Right lobe of liver (tissue), 6 donors: ENCODE measurements around the gene VEZF1. TPM values are rescaled to one million over a fixed set of nuclear protein-coding genes. Genes with fewer than 3 reads are reported as not detected.

Experiments
- ATAC-seq, 4 donors: fragments of 200-7000 bp; cut with Tn5 transposase; one replicate each; pipeline ENCODE4 v1.9.1; 2020; ENCODE audit warnings: mild to moderate bottlenecking in 4 of 4, moderate library complexity in 4 of 4
- DNase-seq, 3 donors: peaks; one replicate each; pipeline ENCODE4 v3.0.0-alpha.2; 2020
- H3K27ac ChIP-seq, 3 donors: fragments of 200-600 bp; one replicate each; pipeline ENCODE4 v1.8.0; 2022
- H3K27me3 ChIP-seq, 2 donors: fragments of 200-600 bp; one replicate each; pipeline ENCODE4 v1.8.0; 2022
- H3K36me3 ChIP-seq, 4 donors: fragments of 200-600 bp; sonication (generic) in 1 of 4; one replicate each; pipeline versions ENCODE4 v1.5.1 to v1.8.0; 2017 to 2022; ENCODE audit warnings: control low read depth in 1 of 4
- H3K4me1 ChIP-seq, 4 donors: fragments of 200-600 bp; sonication (generic) in 1 of 4; one replicate each; pipeline versions ENCODE4 v1.5.1 to v1.8.0; 2017 to 2022; ENCODE audit warnings: control low read depth in 1 of 4
- H3K4me3 ChIP-seq, 3 donors: fragments of 200-600 bp; one replicate each; pipeline ENCODE4 v1.8.0; 2022
- H3K9me3 ChIP-seq, 4 donors: fragments of 200-600 bp; sonication (generic) in 1 of 4; one replicate each; pipeline versions ENCODE4 v1.5.1 to v1.8.0; 2017 to 2022; ENCODE audit warnings: control low read depth in 1 of 4
- POLR2A ChIP-seq: fragments of 450-650 bp; IDR thresholded peaks from one replicate; pipeline ENCODE4 v1.6.1; 2017; ENCODE audit warnings: antibody characterized with exemption, mild to moderate bottlenecking
- WGBS: methylation state at CpG from one replicate; pipeline ENCODE4 v1.1.6; 2018; ENCODE audit warnings: low coverage, low lambda C conversion rate; ENCODE audit not compliant: insufficient coverage; ENCODE audit errors: missing lambda C conversion rate; 5-methylcytosine and 5-hydroxymethylcytosine counted together
- intact Hi-C, 2 donors: fragments of 100-400 bp; cut with DNase I; formaldehyde crosslinking; loops; one replicate each; pipeline versions ENCODE4 v1.11.2 to v1.14.1; 2022
- total RNA-seq, 6 experiments: library from RNA; depleted of rRNA in 2 of 6; stranded (reverse); fragments of >200 nt in 2 of 6; fragmentation: NEBNext Ultra II Directional in 3 of 6; extraction: Animal tissue kit (Norgen Biotek cat#: 25700) in 3 of 6; gene quantifications; one replicate each; pipeline versions ENCODE4 v1.1.0 to v1.2.4, GENCODE V29; 2016 to 2023
- TF ChIP-seq, protein P1 (sequence below), 4 donors: fragments of 200-600 bp in 3 of 4; fragments of 450-650 bp in 1 of 4; IDR thresholded peaks; one replicate each; pipeline versions ENCODE4 v1.5.1 to v1.8.0; 2016 to 2022; ENCODE audit warnings: antibody characterized with exemption in 4 of 4, mild to moderate bottlenecking in 2 of 4
- donor health status: DM: no; HTN: yes; CAD: no.
- donor health status: DM: no; HTN: no; CAD: no.
- donor health status: DM: no; HTN: no; CAD: no.
- donor health status: DM: no; HTN: yes; CAD: no.
- donor health status: DM: no; HTN: yes; CAD: no.

The VEZF1 gene
- total RNA-seq, 6 experiments from 2014 or later: 13.0 to 19.3 (median 14.6) TPM

DNA sequence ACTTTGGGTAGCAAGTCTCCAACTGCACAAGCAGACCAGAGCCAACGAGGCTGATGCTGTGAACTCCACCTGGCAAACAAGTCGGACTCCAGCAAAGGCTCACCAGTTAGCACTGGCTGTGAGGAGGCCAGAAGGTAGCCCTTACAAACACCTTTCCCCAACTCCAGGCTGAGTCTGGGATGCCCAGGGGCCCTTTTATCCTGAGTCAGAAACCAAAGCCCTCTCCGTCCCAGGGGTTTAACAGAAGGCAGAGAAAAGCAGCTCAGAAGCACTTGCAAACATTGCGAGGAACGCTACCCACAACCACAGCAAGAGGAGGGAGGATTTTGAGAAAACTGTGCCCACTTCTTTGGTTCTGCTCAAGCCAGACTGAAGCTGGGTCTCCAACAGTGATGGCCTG is 57.8 kb downstream of the VEZF1 start:
- no peaks in the 10 kb centered on the region for H3K36me3 ChIP-seq
- ATAC-seq (no peak), DNase-seq (no peak)
- no peak overlapping the region for H3K4me3 ChIP-seq
- intact Hi-C loops: no loop called here
- H3K27me3 ChIP-seq: no peaks in the 10 kb centered on the region
- WGBS: 91% methylated on average over 3 of the region's 5 CpGs
- H3K4me1 ChIP-seq: no peaks in the 10 kb centered on the region
- no peaks in the 10 kb centered on the region for H3K9me3 ChIP-seq
- H3K27ac ChIP-seq: no peak overlapping the region
- TF ChIP-seq POLR2A: no peak
- TF ChIP-seq, protein P1, sequence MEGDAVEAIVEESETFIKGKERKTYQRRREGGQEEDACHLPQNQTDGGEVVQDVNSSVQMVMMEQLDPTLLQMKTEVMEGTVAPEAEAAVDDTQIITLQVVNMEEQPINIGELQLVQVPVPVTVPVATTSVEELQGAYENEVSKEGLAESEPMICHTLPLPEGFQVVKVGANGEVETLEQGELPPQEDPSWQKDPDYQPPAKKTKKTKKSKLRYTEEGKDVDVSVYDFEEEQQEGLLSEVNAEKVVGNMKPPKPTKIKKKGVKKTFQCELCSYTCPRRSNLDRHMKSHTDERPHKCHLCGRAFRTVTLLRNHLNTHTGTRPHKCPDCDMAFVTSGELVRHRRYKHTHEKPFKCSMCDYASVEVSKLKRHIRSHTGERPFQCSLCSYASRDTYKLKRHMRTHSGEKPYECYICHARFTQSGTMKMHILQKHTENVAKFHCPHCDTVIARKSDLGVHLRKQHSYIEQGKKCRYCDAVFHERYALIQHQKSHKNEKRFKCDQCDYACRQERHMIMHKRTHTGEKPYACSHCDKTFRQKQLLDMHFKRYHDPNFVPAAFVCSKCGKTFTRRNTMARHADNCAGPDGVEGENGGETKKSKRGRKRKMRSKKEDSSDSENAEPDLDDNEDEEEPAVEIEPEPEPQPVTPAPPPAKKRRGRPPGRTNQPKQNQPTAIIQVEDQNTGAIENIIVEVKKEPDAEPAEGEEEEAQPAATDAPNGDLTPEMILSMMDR (IDR thresholded peaks at IDR 0.05): no peak

DNA sequence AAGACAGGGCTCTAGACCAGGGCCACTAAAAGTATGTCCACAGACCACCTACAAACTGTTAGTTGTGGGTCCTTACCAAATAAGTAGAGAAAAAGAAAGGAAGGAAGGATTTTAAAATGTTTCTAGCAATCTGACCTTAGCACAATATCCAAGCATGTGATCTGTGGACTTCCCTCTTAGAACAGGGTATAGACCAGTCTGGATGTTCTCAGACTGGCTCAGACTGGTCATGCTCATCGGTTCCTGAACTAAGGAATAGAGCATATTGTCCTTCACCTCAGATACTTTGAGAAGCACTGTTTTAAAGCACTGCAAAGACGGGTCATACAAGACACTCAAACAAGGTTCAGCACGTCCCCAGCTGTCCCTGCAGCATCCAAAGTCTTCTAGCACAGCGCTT is 58.7 kb downstream of the VEZF1 start:
- no peaks in the 10 kb centered on the region for H3K36me3 ChIP-seq
- H3K27me3 ChIP-seq: no peaks in the 10 kb centered on the region
- WGBS: 25% methylated on average over 2 of the region's 4 CpGs
- ATAC-seq: peak; percentile 32 to 62 (median 51)
- no peak for DNase-seq
- H3K4me3 ChIP-seq: no peak overlapping the region
- no peaks in the 10 kb centered on the region for H3K9me3 ChIP-seq
- intact Hi-C loops: no loop called here
- H3K4me1 ChIP-seq: no peaks in the 10 kb centered on the region
- H3K27ac ChIP-seq: no peak overlapping the region
- no peak for TF ChIP-seq POLR2A
- TF ChIP-seq, protein P1 (IDR thresholded peaks at IDR 0.05): no peak

DNA sequence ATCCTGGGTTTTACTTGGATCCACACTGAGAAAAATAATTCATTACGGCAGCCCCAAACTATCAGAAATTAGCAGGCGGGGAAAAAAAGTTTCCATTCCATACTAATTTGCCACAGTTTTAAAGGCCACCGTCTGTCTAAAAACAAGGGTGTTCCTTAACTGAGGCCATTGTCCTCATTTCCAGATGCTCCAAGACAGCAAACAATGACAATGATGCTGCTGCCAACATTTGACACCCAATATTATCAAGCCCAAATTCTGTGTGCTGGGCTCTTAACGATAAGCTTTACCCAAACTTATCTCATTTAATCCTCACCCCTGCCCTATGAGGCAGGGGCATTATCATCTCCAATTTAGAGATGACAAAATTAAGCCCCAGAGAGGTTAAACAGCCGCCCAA is 59.1 kb downstream of the VEZF1 start:
- no peaks in the 10 kb centered on the region for H3K36me3 ChIP-seq
- H3K4me1 ChIP-seq: no peaks in the 10 kb centered on the region
- ATAC-seq (no peak), DNase-seq (no peak)
- no peaks in the 10 kb centered on the region for H3K27me3 ChIP-seq
- intact Hi-C loops: no loop called here
- H3K27ac ChIP-seq: no peak overlapping the region
- TF ChIP-seq POLR2A: no peak
- TF ChIP-seq, protein P1 (IDR thresholded peaks at IDR 0.05): no peak
- H3K9me3 ChIP-seq: no peaks in the 10 kb centered on the region
- WGBS: 61% methylated on average over 5 of the region's 5 CpGs
- no peak overlapping the region for H3K4me3 ChIP-seq

DNA sequence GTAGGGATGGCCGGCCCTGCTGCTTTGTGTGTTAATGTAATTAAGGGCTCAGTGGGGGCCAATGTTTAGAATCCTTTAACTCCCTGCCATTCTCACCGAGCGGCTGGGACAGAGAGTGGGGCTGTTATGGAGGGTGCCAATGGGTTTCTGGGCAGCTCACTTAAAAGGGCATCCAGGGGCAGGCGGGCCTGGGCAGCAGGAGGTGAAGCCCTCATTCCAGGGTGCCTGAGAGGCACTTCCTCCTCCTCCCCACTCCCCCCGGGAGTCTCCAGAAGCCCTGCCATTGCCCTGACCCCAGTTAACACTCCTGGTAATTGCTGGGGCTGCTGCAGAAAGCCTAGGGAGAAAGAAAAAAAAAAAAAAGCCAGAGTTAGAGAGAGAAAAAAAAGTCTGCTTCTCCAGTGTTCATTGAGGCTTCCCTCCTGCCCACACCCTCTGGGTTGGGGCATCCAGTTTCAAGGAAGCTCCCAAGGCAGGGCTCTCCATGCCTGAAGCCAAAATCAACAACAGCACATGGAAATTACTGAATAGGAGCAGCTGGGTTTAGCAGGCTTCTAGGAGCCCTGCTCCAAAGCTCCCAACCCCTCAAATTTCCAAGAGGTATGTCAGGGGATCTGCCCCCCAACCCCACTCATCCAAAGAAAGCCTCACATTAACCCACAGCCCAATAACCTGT is 60.9 kb downstream of the VEZF1 start:
- Histone ChIP-seq H3K27ac (no peak overlapping the region), H3K4me1 (no peaks in the 10 kb centered on the region)
- no peak for ATAC-seq

More for the DNA sequence above, 60.9 kb downstream of the VEZF1 start:
- Histone ChIP-seq H3K27me3 (no peaks in the 10 kb centered on the region), H3K36me3 (no peaks in the 10 kb centered on the region), H3K4me3 (no peak overlapping the region), H3K9me3 (no peaks in the 10 kb centered on the region)
- intact Hi-C loops: no loop called here
- 48% methylated on average over 3 of the region's 5 CpGs for WGBS
- DNase-seq: no peak
- TF ChIP-seq, protein P1 (IDR thresholded peaks at IDR 0.05): no peak
- TF ChIP-seq POLR2A: no peak
